HCEC 1CT (cell line): ENCODE results near the gene DAO.
"Not testable (repeated sequence)": the region's sequence is repeated elsewhere in the genome, so short reads cannot be mapped to it uniquely, and the experiment has no call there.

Experiments used
- DNase-seq: peaks from one replicate; pipeline ENCODE4 v3.0.0-alpha.2; 2017

Gene DAO

DNA sequence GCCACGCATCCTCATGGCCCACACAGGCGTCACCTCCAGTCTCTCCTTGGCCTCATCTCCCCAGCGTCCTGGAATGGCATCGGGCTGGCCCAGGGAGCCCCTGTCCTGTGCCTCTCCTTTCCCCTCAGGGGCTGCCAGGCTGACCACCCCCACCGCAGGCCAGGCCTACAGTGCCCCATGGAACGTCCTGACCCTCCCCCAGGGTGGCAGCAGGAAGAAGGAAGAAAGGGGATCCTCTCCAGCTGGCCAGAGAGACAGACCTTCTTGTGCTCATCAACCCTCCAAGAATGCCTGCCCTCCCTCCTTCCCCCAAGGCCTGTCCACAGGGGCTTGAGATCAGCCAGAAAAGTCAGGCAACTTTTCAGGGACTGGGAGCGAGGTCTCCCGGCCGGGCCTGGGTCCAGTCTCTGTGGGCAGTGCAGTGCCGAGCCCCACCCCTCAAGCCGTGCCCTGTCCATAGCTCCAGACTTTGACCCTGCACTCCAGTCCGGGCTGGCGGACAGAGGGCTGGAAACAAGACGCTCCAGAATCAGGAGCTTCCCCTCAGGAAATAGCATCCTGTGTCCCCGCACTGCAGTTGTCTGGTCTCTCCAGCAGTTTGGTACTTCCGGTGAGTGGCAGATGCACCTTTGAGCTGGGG, at the start of gene DAO:
DAO (plus strand) TSS at position 478 of the 640 bp plus-strand sequence. CDS start 4,915 bp downstream, outside the sequence.
- no peak for DNase-seq

DNA sequence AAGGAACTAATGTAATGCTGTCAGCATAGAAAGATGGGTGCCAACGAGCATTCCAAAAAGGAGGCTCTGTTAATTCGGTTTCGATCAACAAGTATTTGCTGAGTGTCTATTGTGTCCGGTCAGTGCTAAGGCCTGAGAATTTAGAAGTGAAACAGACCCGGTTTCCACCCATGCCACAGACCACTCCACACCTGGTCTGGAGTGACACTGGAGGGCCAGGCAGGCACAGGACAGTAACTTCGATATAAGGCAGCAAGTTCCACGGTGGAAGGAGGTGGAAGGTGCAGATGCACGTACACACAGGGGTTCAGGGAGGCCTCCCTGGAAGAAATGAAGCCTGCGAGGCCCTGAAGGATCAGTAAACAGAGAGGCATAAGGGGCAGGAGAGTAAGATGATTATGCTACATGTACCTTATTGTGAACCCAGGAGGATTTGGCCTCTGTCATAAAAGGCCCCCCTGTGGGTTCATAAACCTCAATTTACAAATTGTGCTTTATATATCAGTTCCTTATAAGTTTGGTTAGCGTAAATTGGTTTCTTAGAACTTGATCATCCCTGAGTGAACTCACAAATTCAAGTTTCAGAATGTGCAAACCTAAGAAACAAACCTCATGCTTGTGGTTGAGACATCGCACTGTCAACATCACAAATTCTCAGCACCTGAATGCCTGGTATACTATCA, 48.4 kb upstream of the DAO start:
- DNase-seq, result no peak

DNA sequence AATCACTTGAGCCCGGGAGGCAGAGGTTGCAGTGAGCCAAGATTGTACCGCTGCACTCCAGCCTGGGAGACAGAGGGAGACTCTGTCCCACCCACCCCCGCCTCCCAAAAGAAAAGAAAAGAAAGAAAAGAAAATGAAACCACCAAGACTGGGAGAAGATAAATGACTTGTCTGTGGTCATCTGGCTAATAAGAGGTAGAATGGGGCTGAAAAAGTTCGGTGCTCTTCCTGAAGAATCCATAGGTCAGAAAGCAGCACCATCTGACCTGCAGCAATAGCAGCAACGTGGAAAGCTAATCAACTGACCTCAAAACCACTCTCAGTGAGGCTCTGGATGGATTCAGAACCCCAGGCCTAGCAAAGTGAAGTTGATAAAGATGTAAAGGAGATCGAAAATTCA, 47.7 kb upstream of the DAO start:
- no peak for DNase-seq

DNA sequence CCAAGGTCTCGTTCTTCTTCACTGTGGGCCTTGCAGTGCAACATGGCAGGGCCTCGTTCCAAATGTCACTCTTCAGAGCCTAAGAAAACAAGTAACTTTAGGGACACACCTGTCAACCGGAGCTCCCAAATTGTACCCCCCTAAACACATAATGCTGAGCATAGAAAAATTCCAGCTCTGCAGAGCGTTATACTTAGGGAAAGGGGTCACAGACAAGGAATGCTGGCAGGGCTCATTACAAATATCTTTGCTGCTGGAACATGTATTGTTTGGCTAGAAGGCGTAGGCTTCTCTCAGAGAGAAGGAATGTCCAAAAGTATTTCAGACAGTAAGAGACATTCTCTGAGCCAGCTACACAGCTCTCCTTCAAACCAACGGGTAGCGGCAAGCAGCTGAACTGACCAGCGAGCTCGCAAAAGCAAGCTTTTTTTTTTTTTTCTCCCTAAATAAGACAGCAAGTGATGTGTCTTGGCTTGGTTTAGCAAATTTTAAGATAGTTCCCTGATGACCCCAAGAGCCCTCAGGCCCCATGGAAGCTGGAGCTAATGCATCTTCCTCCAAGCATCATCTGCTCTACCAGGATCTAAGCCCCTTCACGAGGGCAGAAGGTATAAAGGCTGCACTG, 47.0 kb upstream of the DAO start:
- DNase-seq, result peak; percentile 86

DNA sequence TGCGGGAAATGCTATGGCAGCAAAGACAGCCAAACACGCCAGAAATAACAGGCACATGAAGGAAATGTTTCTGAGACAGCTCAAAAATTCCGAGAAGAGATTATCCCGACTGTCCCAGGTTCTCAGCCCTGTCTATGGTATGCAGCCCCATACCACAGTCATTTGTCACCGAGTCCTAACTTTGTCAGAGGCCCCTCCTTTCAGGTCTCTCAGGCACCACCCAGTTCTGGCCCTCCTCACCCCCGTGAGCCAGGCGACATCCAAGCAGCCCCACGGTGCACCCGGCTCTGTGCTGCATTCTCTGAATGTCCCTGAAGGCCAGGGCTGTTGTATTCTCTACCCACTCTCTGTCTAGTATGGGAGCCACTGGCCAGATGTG, 46.5 kb upstream of the DAO start:
- peak; percentile 90 for DNase-seq

DNA sequence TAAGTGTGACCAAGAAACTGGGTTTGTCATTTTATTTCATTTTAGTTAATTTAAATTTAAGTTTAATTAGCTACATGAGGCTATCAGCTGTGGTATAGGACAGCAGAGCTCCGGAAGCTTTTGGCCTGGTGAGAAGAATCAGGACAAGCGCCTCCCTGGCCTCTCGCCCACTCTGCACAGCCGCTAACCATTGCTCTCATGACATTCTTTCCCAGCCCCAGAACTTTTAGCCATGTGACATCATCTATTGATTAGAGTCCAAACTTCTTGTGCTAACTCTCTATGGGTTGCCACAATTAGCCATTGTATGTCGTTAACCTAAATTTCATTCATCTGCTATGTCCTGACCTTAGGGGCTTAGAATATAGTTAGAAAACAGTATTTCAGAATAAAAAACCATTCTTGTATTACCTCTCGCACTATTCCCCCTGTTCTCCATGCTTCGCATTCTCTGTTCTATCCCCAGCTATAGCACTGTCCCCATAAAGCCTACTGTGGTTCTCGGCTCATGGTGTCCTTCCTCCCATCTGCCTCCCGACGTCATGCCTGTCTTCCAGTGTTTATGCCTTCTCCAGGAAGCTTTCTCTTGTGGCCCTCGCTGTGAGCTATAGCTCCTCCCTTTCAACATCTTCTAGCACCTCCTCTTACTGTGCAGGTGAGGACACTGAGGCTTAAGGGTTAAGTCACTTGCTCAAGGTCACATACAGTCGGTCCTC, 46.0 kb upstream of the DAO start:
- DNase-seq, result peak; percentile 77

DNA sequence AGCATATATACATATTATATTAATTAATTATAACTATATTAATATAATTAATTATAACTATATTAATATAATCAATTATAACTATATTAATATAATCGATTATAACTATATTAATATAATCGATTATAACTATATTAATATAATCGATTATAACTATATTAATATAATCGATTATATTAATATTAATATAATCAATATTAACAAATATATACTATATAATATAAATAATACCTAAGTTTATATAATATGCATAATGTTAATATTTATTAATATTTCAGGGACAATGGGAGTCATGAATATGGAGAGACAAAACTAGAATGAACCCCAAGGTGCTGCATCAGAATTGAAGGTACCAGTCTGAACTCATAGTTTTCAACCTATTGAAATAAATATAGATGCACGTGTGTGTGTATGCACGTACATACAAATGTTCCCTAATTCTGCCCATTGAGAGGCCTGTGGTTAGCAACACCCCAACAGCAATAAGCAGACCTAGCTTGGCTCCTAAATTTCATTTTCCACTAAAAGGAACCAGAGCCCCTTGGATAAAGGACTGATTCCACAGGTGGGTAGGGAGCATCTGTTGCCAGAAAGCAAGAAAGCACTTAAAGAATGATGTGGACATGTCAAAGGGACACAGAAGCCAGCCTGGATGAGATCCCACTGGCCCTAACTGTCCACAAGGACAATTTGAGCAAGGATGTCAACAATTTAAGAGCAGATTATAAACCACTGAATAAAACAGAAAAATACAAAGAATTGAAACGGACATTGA, 43.8 kb upstream of the DAO start:
- DNase-seq, result no peak

DNA sequence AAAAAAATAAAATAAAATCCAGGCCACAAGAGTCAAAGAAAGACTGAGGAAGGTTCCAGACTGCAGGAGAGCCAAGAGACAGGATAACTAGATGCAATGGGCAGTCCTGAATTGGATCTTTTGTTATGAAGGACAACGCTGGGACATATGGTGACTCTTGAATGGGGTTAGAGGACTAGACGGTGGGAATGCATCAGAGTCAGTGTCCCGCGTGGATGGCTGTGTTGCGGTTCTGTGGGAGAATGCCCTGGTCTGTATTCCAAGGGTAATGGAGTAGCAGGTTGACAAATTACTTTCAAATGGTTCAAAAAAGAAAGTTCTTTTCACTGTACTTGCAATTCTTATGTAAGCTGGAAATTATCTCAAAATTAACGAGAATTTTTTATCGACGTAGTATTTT, 42.7 kb upstream of the DAO start:
- no peak for DNase-seq

DNA sequence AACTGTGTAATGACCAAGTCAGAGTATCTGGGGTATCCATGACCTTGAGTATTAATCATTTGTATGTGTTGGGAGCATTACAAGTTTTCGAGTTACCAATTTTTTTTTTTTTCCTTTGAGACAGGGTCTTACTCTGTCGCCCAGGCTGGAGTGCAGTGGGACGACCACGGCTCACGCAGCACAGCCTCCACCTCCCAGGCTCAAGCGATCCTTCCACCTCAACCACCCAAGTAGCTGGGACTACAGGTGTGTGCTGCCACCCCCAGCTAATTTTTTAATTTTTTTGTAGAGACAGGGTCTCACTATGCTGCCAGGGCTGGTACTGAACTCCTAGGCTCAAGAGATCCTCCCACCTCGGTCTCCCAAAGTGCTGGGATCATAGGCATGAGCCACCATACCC, 42.2 kb upstream of the DAO start:
- DNase-seq, result no peak

DNA sequence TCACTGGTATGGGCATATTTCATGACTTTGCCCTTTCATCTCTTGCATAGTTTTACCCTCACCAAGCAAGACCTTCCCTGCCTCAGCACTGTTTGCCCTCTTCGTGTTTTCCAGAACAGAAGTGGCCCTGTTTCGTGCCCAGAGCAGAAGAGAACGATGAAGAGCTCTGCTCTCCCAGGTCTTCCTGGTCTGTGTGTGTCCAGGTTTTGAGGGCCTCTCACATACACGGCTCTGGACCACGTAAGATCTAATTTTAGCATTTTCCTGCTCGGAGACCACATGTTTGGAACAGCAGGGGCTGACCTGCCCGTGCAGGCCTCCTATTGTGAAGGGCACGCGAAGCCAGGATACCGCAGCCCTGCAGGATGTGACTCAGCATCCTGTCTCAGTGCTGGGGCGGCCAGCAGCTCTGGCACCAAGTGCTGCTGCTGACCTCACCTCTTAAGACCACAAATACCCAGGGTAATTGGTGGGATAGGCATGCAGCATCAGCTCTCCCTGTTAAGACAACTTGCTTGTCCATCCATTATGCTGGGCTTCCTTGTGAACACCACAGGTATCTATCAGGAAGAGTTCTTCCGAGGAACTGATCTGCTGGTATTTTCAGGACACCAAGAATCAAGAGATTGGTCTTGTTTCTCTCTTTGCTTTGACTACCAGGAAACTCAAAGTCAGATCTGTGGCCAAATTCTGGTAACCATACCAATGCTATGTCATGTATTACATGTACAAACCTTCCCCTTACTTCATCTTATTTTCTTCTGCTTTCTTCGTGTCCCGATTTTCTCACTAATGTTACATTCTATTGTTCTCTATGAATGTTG, 41.5 kb upstream of the DAO start:
- peak; percentile 100 for DNase-seq

DNA sequence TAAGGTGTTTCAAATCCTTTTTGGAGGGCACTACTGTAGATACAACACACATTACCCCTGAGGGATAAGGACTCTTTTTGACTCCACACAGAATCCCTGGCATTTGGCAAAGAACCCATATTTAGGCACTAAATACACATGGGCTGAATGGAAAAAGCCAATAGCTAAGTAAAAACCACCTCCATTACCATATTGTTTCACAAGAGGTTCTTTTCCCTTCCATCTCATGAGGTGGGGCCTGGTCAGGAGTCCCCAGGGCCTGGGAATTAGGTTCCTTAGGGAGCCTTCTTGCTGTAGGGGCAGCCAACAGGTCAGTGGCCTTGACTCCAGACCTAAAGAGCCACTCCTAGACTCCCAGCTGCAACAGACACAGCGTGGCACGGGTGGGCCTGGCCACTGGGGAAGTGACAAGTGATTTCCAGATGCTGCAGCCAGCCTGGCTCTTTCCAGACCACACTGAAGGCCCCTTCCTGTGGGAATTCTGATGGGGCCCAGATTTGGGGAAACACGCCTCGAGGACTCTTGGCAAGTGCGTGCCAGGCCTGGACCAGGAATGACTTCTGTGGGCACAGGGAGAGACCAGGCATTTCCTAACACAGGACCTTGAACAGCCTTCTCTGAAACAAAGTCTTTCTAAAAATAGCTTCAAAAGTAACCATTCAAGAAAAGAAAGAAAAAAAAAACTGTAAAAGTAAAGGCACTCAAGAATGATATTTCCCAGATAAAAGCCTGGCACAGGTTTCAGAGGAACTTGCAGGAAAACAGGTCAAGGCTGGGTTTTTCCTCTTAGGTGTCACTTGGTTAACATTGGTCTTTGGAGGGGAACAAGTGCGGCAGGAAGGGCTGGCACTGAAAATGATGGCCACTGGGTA, 40.6 kb upstream of the DAO start:
- DNase-seq, result no peak

DNA sequence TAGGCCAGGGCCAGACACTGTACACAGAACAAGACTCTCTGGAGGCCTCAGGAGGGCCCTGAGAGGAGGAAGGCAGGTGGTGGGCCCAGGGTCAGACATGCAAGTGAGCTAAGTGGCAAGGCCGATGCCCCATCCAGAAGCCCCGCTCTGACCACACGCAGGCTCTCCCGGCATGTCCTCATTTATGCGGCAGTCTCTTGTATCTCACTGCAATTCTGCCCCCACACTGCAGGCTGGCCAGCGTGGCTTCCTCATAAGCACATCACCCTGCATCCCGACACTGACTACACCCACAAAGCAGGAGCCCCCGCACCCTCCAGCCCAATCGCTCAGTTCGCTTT, 40.0 kb upstream of the DAO start:
- DNase-seq, result no peak

DNA sequence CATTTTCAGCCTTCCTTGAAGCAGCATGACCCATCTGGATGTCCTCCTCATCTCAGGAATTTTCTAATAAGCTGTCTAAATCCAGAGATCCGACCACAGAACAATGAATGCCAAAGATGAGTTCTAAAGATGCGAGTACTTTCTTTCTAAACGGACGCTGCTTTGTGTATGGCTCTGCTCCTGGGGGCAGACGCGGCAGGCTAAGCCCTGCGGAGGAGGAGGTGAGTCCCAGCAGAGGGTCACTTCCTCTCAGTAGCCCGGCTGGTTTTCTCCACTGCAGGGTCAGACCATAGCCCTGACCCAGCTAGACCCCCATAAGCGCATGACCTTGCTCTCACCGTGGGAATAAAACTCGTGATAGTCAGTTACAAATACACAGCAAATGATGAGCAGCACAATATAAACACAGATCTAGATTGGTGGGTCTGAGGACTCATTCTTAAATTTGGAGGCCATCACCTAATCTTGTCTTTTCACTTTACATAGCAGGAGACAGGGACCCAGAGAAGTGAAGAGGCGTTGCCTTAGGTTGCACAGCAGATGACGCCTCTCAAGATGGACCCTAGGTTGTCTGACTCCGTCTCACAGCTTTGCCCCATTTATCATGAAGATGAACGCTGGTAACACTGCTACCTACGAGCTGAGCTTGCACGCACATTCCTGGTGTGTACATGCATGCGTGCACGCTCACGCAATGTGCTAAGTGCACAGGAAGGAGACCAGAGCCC, 39.1 kb upstream of the DAO start:
- DNase-seq, result peak; percentile 23

DNA sequence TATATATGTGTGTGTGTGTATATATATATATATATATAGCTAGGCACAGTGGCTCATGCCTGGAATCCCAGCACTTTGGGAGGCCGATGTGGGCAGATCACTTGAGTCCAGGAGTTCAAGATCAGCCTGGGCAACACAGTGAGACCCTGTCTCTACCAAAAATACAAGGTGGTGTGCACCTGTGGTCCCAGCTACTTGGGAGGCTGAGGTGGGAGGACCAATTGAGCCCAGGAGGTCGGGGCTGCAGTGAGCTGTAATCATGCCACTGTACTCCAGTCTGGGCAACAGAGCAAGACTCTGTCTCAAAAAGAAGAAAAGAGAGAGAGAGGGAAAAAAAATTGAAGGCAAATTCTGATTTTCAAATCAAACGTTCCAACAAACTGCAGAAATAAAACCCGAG, 38.1 kb upstream of the DAO start:
- DNase-seq, result not testable (repeated sequence)

DNA sequence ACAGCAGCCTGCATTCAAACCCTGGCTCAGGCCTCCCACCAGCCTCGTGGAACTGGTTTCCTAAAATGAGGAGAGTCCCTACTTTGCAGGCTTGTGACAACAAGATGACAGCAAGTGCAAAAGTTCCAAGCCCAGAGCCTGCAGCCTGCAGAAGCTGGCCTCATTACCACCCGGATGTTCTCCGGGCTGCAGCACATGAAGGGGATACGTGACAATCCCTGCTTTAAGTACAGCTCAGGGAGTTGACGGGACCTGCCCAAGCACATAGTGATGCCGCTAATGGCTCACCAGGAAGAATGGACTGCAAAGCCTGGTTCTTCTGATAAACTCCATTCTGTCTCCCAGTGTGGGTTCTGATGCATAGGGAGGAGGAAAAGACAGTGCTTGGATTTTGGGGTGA, 37.5 kb upstream of the DAO start:
- no peak for DNase-seq

DNA sequence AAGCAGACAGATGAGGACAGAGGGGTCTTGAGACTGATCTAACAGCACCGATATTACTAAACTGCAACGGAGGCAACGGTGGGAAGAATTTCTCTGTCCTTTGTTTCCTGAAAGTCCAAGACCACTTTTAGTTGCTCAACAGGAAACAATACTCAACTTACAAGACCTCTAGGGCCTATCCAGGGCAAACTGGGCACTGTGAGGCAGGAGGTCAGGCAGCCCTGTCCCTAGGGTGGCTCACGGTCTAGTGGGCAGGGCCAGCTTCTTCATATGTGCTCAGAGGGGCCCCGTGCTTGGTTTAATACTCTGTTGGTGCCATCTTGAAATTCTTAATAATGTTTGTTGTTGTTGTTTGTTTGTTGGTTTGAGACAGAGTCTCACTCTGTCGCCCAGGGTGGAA, 36.7 kb upstream of the DAO start:
- no peak for DNase-seq

DNA sequence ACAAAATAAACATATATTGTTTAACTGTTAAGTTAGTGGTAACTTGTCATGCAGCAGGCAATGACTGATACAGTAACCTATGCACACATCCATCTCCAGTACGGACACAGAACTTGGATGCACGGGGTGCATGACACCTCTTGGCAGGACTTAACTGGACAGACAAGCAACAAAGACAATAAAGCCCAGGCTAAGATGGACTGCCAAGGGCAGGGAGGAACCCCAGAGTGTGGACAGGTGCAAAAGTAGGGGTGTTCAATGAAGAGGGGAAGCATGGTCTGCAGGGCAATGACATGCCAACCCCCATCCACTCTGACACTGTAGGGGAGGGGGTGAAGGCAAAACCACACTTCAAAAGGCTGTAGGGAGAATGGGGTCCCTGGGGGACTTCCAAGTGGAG, 34.2 kb upstream of the DAO start:
- DNase-seq, result no peak

DNA sequence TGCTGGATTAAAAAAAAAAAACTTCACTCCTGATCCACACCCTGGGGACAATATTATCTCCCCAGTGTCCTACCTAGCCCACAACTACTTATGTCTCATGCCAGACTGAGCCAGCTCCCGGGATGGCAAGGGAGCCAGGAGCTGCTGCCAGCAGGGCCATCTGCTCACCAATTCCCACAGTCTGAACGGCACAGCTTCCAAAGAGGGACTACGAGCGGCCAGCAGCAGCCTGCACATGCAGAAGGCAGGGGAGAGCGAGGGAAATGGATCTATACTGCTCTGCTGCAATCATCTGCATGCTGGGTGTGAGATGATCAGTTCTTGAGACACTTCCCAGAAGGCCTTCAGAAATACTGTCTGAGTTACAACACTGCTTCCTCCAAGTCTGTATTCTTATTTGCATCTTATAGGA, 33.6 kb upstream of the DAO start:
- DNase-seq, result no peak

DNA sequence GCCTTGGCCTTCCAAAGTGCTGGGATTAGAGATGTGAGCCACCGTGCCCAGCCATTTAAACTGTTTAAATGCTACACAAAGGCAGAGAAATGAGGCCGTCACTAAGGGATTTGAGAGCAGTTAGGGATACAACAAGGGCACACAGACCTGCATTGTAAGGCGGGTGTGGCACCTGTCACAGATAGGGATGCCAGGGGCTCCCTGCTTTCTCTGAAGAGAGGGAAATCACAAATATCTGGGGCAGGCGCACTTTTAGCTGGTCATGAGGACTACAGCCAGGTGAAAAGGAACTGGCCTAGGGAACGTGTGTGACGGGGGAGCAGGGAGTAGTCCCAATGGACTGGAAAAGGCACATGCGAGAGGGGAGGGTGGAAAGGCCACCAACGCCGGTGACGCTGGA, 32.2 kb upstream of the DAO start:
- no peak for DNase-seq

DNA sequence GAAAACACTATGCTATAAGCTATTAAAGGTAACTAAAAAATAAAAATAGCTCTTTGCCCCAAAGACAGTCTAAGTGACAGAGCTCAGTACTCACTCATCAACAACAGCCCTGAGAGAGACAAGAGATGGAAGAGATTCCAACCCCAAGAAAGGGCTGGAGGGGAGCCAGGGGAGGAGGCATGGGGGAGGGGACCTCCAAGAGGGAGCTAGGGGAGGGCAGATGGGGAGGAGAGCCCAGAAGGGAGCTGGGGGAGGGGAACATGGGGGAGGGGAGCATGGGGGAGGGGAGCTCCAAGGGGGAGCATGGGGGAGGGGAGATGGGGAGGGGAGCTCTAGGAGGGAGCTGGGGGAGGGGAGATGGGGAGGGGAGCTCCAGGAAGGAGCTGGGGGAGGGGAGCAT, 30.2 kb upstream of the DAO start:
- DNase-seq, result peak; percentile 24
